Tracheal epithelial cell (primary cell): ENCODE data around the gene BRD9. TPM values are rescaled to one million over a fixed set of nuclear protein-coding genes. Genes with fewer than 3 reads are reported as not detected.

ENCODE experiments used
- total RNA-seq: library from RNA; depleted of rRNA; stranded (reverse); fragments of >200 nt; gene quantifications from 2 replicates; pipeline ENCODE4 v1.2.1, GENCODE V29; 2014

Gene BRD9
- total RNA-seq, result 25.6 and 46.5 TPM in 2 replicates

DNA sequence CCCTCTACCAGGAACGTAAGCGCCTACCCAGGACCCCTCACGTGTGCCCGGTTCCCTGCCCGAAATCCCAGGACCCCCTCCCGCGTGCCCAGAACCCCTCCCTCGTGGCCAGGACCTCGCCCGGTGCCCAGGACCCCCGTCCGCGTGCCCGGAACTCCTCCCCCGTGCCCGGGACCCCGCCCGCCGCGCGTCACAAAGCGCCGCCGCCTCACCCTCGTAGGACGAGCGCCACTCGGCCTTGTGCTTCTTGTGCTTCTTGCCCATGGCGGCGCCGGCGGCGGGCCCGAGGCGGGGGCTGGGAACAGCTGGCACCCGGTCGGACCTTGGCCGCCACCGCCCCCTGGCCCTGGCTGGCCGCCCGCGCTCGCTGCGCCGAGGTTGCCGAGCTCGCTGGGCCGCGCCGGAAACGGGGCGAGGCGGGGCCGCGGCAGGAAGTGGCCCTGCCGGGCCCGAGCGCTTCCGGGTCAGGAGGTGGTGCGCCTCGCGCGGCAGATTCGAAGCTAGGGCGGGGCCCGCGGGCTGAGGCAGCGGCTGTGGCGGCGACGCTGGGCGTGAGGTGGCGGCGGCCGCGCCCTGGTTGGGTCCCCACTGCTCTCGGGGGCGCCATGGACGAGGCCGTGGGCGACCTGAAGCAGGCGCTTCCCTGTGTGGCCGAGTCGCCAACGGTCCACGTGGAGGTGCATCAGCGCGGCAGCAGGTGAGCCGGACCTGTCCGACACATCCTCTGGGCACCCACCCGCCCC is at the start of gene BRD9, which contains the start of gene TRIP13:
Gene BRD9 (minus strand): TSS at position 408 of the 743 bp plus-strand sequence. CDS start 144 bp downstream, at position 264.
Gene TRIP13 (plus strand): TSS at position 491 of the 743 bp plus-strand sequence. CDS start 115 bp downstream, at position 606.

DNA sequence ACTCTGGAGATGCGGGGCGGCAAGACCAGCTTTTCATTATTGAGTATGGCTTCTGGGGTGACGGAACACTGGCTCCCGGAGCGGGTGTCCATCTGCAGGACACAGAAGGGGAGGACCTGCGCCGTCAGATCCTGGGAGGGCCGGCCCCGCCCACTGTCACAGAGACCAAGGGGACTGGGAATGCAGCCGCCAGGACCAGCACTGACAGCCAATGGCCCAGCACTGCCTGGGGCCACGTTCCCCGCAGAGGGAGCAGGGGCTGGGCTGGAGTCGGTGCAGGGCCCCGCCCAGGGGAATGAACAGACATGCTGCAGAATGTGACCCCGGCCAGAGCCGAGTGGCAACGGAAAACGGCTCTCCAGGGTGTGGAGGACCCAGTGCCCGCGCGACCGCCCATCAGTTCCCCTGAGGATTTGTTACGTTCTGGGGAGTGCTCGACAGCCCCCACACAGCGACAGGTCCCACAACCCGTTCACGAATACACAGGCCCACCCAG is 42.0 kb downstream of the BRD9 start, which contains the start of gene ZDHHC11:
Gene ZDHHC11 (minus strand): TSS at position 476 of the 496 bp plus-strand sequence. CDS start 384 bp downstream, at position 92.

Other genes starting within 250 kb of the BRD9 start
- gene TPPP, start 199.4 kb downstream of the BRD9 start, total RNA-seq, result 0.48 and 1.3 TPM in 2 replicates
- under 0.01 and 0.24 TPM in 2 replicates for gene ZDHHC11B, start 108.1 kb downstream of the BRD9 start, total RNA-seq
- gene ZDHHC11, start 41.8 kb downstream of the BRD9 start, total RNA-seq, result 0.43 and 0.72 TPM in 2 replicates
- gene TRIP13, start 83 bp upstream of the BRD9 start, total RNA-seq, result 1.9 and 7.5 TPM in 2 replicates
- 0.24 TPM in 1 of 2 replicates, not detected in the other for gene NKD2, start 116.0 kb upstream of the BRD9 start, total RNA-seq
- 5.8 and 20.0 TPM in 2 replicates for gene SLC12A7, start 219.3 kb upstream of the BRD9 start, total RNA-seq